HCT116 (cell line): ENCODE measurements around the gene PREP. TPM values are rescaled to one million over a fixed set of nuclear protein-coding genes. Genes with fewer than 3 reads are reported as not detected.

ENCODE experiments used
- ATAC-seq: fragments of 200-7000 bp; cut with Tn5 transposase; 2 replicates; pipeline ENCODE4 v1.9.1; 2020; ENCODE audit warnings: mild to moderate bottlenecking, moderate library complexity
- BruUV-seq: library from RNA; stranded (reverse); fragments of 400-500 nt; replicated peaks from 2 replicates; lab custom pipeline; 2021; lab: Mats Ljungman, UMichigan
- CTCF ChIA-PET: fragments of 300-600 bp; sonication (Branson Sonifier 250); formaldehyde crosslinking; loops from one replicate; lab custom pipeline; 2021; ENCODE audit warnings: antibody characterized with exemption; lab: Charles Lee
- POLR2A ChIA-PET: fragments of 300-600, 350-600 bp; sonication (Branson Sonifier 250); formaldehyde crosslinking; loops from one replicate; lab custom pipeline; 2021; ENCODE audit warnings: antibody characterized with exemption; lab: Charles Lee
- RAD21 ChIA-PET, 2 experiments: fragments of 300-600 bp; sonication (Branson Sonifier 250); formaldehyde crosslinking; loops; one replicate each; lab custom pipeline; 2023; ENCODE audit warnings: low total read pairs in 2 of 2; ENCODE audit not compliant: uncharacterized antibody in 2 of 2, unreplicated experiment in 2 of 2, low non-redundant PET in 1 of 2; lab: Charles Lee
- DNase-seq: peaks from one replicate; pipeline ENCODE4 v3.0.0-alpha.2; 2010; ENCODE audit warnings: low read depth, low spot score
- H2AFZ ChIP-seq: fragments of 200-600 bp; shearing (Covaris generic), sonication (generic); 2 replicates; pipeline ENCODE4 v1.6.1; 2017; ENCODE audit warnings: low read depth, mixed run types, mixed read lengths, antibody characterized with exemption, low read length; ENCODE audit not compliant: poor library complexity, severe bottlenecking
- H3K27ac ChIP-seq: 2 replicates; pipeline ENCODE4 v1.5.1; 2012; ENCODE audit warnings: low read depth, low read length
- H3K27me3 ChIP-seq: fragments of 200-600 bp; sonication (generic); 2 replicates; pipeline ENCODE4 v1.6.1; 2016; ENCODE audit warnings: mixed run types, low read length, mixed read lengths; ENCODE audit not compliant: insufficient read depth
- H3K36me3 ChIP-seq, 2 experiments: fragments of 200-500 bp in 1 of 2; fragments of 200-600 bp in 1 of 2; sonication (Bioruptor generic) in 1 of 2; sonication (generic) in 1 of 2; 2 replicates each; pipeline versions ENCODE4 v1.5.1 to v1.6.1; 2014 to 2016; ENCODE audit warnings: low read length in 2 of 2, inconsistent platforms in 1 of 2, mixed read lengths in 1 of 2, mixed run types in 1 of 2; ENCODE audit not compliant: insufficient read depth in 2 of 2, control insufficient read depth in 1 of 2
- H3K4me1 ChIP-seq, 2 experiments: fragments of 200-600 bp in 1 of 2; sonication (generic) in 1 of 2; 2 replicates each; pipeline versions ENCODE4 v1.5.1 to v1.6.1; 2012 to 2017; ENCODE audit warnings: low read length in 2 of 2, inconsistent platforms in 1 of 2, mild to moderate bottlenecking in 1 of 2, mixed read lengths in 1 of 2, mixed run types in 1 of 2, moderate library complexity in 1 of 2; ENCODE audit not compliant: insufficient read depth in 2 of 2, control insufficient read depth in 1 of 2
- H3K4me2 ChIP-seq: fragments of 200-600 bp; sonication (generic); 2 replicates; pipeline ENCODE4 v1.6.1; 2017; ENCODE audit warnings: mixed run types, low read length, mixed read lengths
- H3K4me3 ChIP-seq, 2 experiments: fragments of 200-600 bp in 1 of 2; sonication (generic) in 1 of 2; replicated peaks in 1 of 2; 2 replicates each; pipeline ENCODE4 v1.5.1; 2011 to 2016; ENCODE audit warnings: low read length in 2 of 2, control low read depth in 1 of 2, low read depth in 1 of 2, mild to moderate bottlenecking in 1 of 2, mixed read lengths in 1 of 2, mixed run types in 1 of 2
- H3K79me2 ChIP-seq: fragments of 200-600 bp; sonication (generic); 2 replicates; pipeline ENCODE4 v1.6.1; 2017; ENCODE audit warnings: mild to moderate bottlenecking, mixed run types, low read length, moderate library complexity, mixed read lengths; ENCODE audit not compliant: insufficient read depth
- H3K9ac ChIP-seq: fragments of 200-600 bp; sonication (generic); 2 replicates; pipeline ENCODE4 v1.6.1; 2016; ENCODE audit warnings: low read length, mixed read lengths
- H3K9me2 ChIP-seq: fragments of 200-600 bp; sonication (generic), shearing (Covaris generic); 2 replicates; pipeline ENCODE4 v1.6.1; 2017; ENCODE audit warnings: mixed run types, mild to moderate bottlenecking, moderate library complexity; ENCODE audit not compliant: insufficient read depth
- H3K9me3 ChIP-seq, 2 experiments: fragments of 200-500 bp in 1 of 2; fragments of 200-600 bp in 1 of 2; sonication (Bioruptor generic) in 1 of 2; sonication (generic) in 1 of 2; 2 replicates each; pipeline ENCODE4 v1.6.1; 2014 to 2017; ENCODE audit warnings: low read length in 2 of 2, mixed read lengths in 2 of 2, inconsistent platforms in 1 of 2, low read depth in 1 of 2, mild to moderate bottlenecking in 1 of 2, mixed run types in 1 of 2, moderate library complexity in 1 of 2; ENCODE audit not compliant: control insufficient read depth in 1 of 2, insufficient read depth in 1 of 2
- H4K20me1 ChIP-seq: fragments of 200-600 bp; sonication (generic), shearing (Covaris generic); 2 replicates; pipeline ENCODE4 v1.6.1; 2017; ENCODE audit warnings: mixed run types, mild to moderate bottlenecking, moderate library complexity; ENCODE audit not compliant: insufficient read depth
- ATF3 ChIP-seq: IDR thresholded peaks from 2 replicates; pipeline ENCODE4 v1.6.1; 2012
- CEBPB ChIP-seq: IDR thresholded peaks from 2 replicates; pipeline ENCODE4 v1.6.1; 2012; ENCODE audit warnings: low read depth
- EGR1 ChIP-seq: IDR thresholded peaks from 2 replicates; pipeline ENCODE4 v1.6.1; 2012; ENCODE audit warnings: low read depth
- ELF1 ChIP-seq: IDR thresholded peaks from 2 replicates; pipeline ENCODE4 v1.6.1; 2012; ENCODE audit warnings: low read depth, borderline replicate concordance
- EZH2 ChIP-seq: fragments of 200-600 bp; sonication (generic); IDR thresholded peaks from 2 replicates; pipeline ENCODE4 v1.6.1; 2017; ENCODE audit warnings: antibody characterized with exemption, mixed run types
- EZH2phosphoT487 ChIP-seq: fragments of 200-600 bp; IDR thresholded peaks from 2 replicates; pipeline ENCODE4 v1.6.1; 2018; ENCODE audit warnings: antibody characterized with exemption, borderline replicate concordance
- JUND ChIP-seq: IDR thresholded peaks from 2 replicates; pipeline ENCODE4 v1.6.1; 2012
- POLR2A ChIP-seq: IDR thresholded peaks from 2 replicates; pipeline ENCODE4 v1.7.0; 2011; ENCODE audit warnings: borderline replicate concordance; ENCODE audit not compliant: insufficient read depth, insufficient read length; ENCODE audit errors: extremely low read depth
- POLR2AphosphoS5 ChIP-seq: IDR thresholded peaks from 2 replicates; pipeline ENCODE4 v1.6.1; 2011; ENCODE audit warnings: mild to moderate bottlenecking, low read depth, low read length, moderate library complexity
- RAD21 ChIP-seq: IDR thresholded peaks from 2 replicates; pipeline ENCODE4 v1.6.1; 2012; ENCODE audit warnings: low read depth, mild to moderate bottlenecking
- REST ChIP-seq: IDR thresholded peaks from 2 replicates; pipeline ENCODE4 v1.6.1; 2012; ENCODE audit warnings: low read depth
- SIN3A ChIP-seq: IDR thresholded peaks from 2 replicates; pipeline ENCODE4 v1.6.1; 2012; ENCODE audit warnings: low read depth
- SP1 ChIP-seq: IDR thresholded peaks from 2 replicates; pipeline ENCODE4 v1.6.1; 2012; ENCODE audit warnings: low read depth
- SRF ChIP-seq: IDR thresholded peaks from 2 replicates; pipeline ENCODE4 v1.6.1; 2012; ENCODE audit warnings: low read depth
- TCF7L2 ChIP-seq: IDR thresholded peaks from 2 replicates; pipeline ENCODE4 v1.7.0; 2011; ENCODE audit warnings: borderline replicate concordance, inconsistent platforms; ENCODE audit not compliant: insufficient read depth, insufficient read length; ENCODE audit errors: extremely low read depth
- ZBTB33 ChIP-seq: IDR thresholded peaks from 2 replicates; pipeline ENCODE4 v1.6.1; 2011; ENCODE audit warnings: mild to moderate bottlenecking, low read length, moderate library complexity; ENCODE audit not compliant: insufficient replicate concordance; ENCODE audit errors: extremely low read depth
- ZFX ChIP-seq: fragments of 450-650 bp; IDR thresholded peaks from 2 replicates; pipeline ENCODE4 v1.6.1; 2017
- intact Hi-C: fragments of 100-400 bp; cut with micrococcal nuclease; formaldehyde crosslinking; loops from 2 replicates; pipeline ENCODE4 v1.10.0; 2022
- total RNA-seq: library from RNA; stranded (reverse); gene quantifications from one replicate; pipeline ENCODE4 v1.2.1, GENCODE V29; 2021; ENCODE audit not compliant: unreplicated experiment

Gene PREP
- total RNA-seq, 1 experiment from 2014 or later: 53.5 TPM

GRCh38 chr6:105352037-105352617 is 50.8 kb downstream of the PREP start:
- ChIA-PET CTCF (no interaction called here), POLR2A (no interaction called here), RAD21 (no interaction called here)
- no peaks in the 10 kb centered on the region for H3K79me2 ChIP-seq
- BruUV-seq: no TSS peak
- H3K9me3 ChIP-seq: no peaks in the 10 kb centered on the region; a peak in 1 of 4 replicates
- H3K36me3 ChIP-seq: peaks cover 8 to 23% of the 10 kb centered on the region in 2 experiments; a peak in 3 of 4 replicates
- H4K20me1 ChIP-seq: no peaks in the 10 kb centered on the region
- no peaks in the 10 kb centered on the region for H3K4me1 ChIP-seq
- H3K27ac ChIP-seq: no peak overlapping the region
- H2AFZ ChIP-seq: no peak overlapping the region
- H3K9ac ChIP-seq: no peak overlapping the region
- intact Hi-C loops: no loop called here
- no peak for ATAC-seq
- no peak overlapping the region for H3K4me3 ChIP-seq
- no peak for DNase-seq
- no peak overlapping the region for H3K4me2 ChIP-seq
- no peaks in the 10 kb centered on the region for H3K9me2 ChIP-seq
- no peaks in the 10 kb centered on the region for H3K27me3 ChIP-seq
- no peak for TF ChIP-seq TCF7L2
- no peak for TF ChIP-seq POLR2AphosphoS5
- TF ChIP-seq RAD21: no peak
- TF ChIP-seq JUND: no peak
- TF ChIP-seq ZBTB33: no peak
- no peak for TF ChIP-seq SRF
- TF ChIP-seq EZH2phosphoT487: no peak
- no peak for TF ChIP-seq REST
- TF ChIP-seq EZH2: no peak
- no peak for TF ChIP-seq ATF3
- TF ChIP-seq CEBPB: no peak
- no peak for TF ChIP-seq SIN3A
- TF ChIP-seq ZFX: no peak
- no peak for TF ChIP-seq ELF1
- no peak for TF ChIP-seq SP1
- no peak for TF ChIP-seq POLR2A
- TF ChIP-seq EGR1: no peak
